Lung (tissue), 12 donors: ENCODE results near the gene FRS2. TPM values are rescaled to one million over a fixed set of nuclear protein-coding genes. Genes with fewer than 3 reads are reported as not detected.

ENCODE experiments used
- ATAC-seq: fragments of 200-7000 bp; cut with Tn5 transposase; one replicate; pipeline ENCODE4 v1.9.1; 2020; ENCODE audit warnings: moderate number of reproducible peaks; ENCODE audit not compliant: insufficient read depth, low FRiP score
- DNase-seq, 3 donors: peaks; one replicate each; pipeline ENCODE4 v3.0.0-alpha.2; 2013 to 2017
- H3K27ac ChIP-seq, 2 donors: one replicate each; pipeline ENCODE4 v1.5.1; 2013; ENCODE audit warnings: mild to moderate bottlenecking in 2 of 2, moderate library complexity in 2 of 2, control low read depth in 1 of 2, inconsistent platforms in 1 of 2, low read depth in 1 of 2, low read length in 1 of 2
- H3K27me3 ChIP-seq, 3 donors: one replicate each; pipeline ENCODE4 v1.5.1; 2013; ENCODE audit warnings: low read length in 2 of 3; ENCODE audit not compliant: control insufficient read depth in 3 of 3, insufficient read depth in 3 of 3
- H3K36me3 ChIP-seq, 4 donors: one replicate each; pipeline ENCODE4 v1.5.1; 2013; ENCODE audit warnings: low read length in 4 of 4, mild to moderate bottlenecking in 1 of 4, moderate library complexity in 1 of 4; ENCODE audit not compliant: control insufficient read depth in 4 of 4, insufficient read depth in 4 of 4
- H3K4me1 ChIP-seq, 5 donors: one replicate each; pipeline ENCODE4 v1.5.1; 2013; ENCODE audit warnings: low read length in 5 of 5, mild to moderate bottlenecking in 2 of 5, moderate library complexity in 1 of 5; ENCODE audit not compliant: control insufficient read depth in 5 of 5, insufficient read depth in 5 of 5
- H3K4me3 ChIP-seq: one replicate; pipeline ENCODE4 v1.5.1; 2013; ENCODE audit warnings: mild to moderate bottlenecking, control low read depth, moderate library complexity
- H3K9ac ChIP-seq, 2 donors: one replicate each; pipeline ENCODE4 v1.5.1; 2013; ENCODE audit warnings: low read length in 2 of 2, control low read depth in 1 of 2; ENCODE audit not compliant: insufficient read depth in 1 of 2
- H3K9me3 ChIP-seq, 4 donors: one replicate each; pipeline ENCODE4 v1.5.1; 2013; ENCODE audit warnings: low read length in 3 of 4, mild to moderate bottlenecking in 1 of 4, moderate library complexity in 1 of 4; ENCODE audit not compliant: control insufficient read depth in 4 of 4, insufficient read depth in 3 of 4
- CTCF ChIP-seq: IDR thresholded peaks from 2 replicates; pipeline ENCODE4 v1.5.1; 2012; ENCODE audit warnings: mild to moderate bottlenecking; ENCODE audit errors: control extremely low read depth, extremely low read depth
- WGBS, 2 donors: extraction: QIAGEN DNeasy Blood & Tissue Kit; methylation state at CpG; one replicate each; pipeline ENCODE4 v1.1.7; 2013; 5-methylcytosine and 5-hydroxymethylcytosine counted together
- polyA plus RNA-seq, 2 donors: library from polyadenylated mRNA; stranded (reverse); fragments of 200-250 nt; gene quantifications; one replicate each; pipeline ENCODE4 v1.2.1, GENCODE V29; 2013
- total RNA-seq, 2 donors: library from RNA; depleted of rRNA in 1 of 2; stranded (reverse); fragments of >200 nt in 1 of 2; gene quantifications; one replicate each; pipeline ENCODE4 v1.2.1, GENCODE V29; 2014 to 2021
- donor health status: control.
- donor health status: control.
- donor health status: Bipolar disorder and iron deficiency.
- donor health status: healthy.
- donor health status: DM: yes; HTN: yes; CAD: no.

The FRS2 gene
- total and polyA plus RNA-seq, 4 donors, result 4.7 to 66.7 (median 20.1) TPM

- H3K27ac ChIP-seq, result no peak overlapping the region
- H3K4me3 ChIP-seq, result no peak overlapping the region
- no peaks in the 10 kb centered on the region for H3K27me3 ChIP-seq
- no peaks in the 10 kb centered on the region for H3K9me3 ChIP-seq
- ATAC-seq (no peak), DNase-seq (no peak)
- peaks cover 3 to 62% (median 27%) of the 10 kb centered on the region in 5 donors for H3K4me1 ChIP-seq
- no peak overlapping the region for H3K9ac ChIP-seq
- TF ChIP-seq CTCF, result no peak
- 91 to 93% methylated on average over 1 of the region's 1 CpG for WGBS, 2 donors
- H3K36me3 ChIP-seq, result no peaks in the 10 kb centered on the region
These were observed 38.4 kb downstream of the FRS2 start for GRCh38 chr12:69508621-69509020.

- H3K4me1 ChIP-seq, result peaks cover 6 to 62% (median 31%) of the 10 kb centered on the region in 5 donors
- H3K9me3 ChIP-seq, result no peaks in the 10 kb centered on the region
- no peak for ATAC-seq
- DNase-seq, result peak in 1 of 3 donors; percentile 54
- TF ChIP-seq CTCF, result no peak
- peak overlapping the region in 1 of 2 donors; percentile 35 for H3K9ac ChIP-seq
- no peaks in the 10 kb centered on the region for H3K27me3 ChIP-seq
- WGBS, 2 donors, result 95 to 98% methylated on average over 1 of the region's 1 CpG
- H3K27ac ChIP-seq, result no peak overlapping the region
- no peak overlapping the region for H3K4me3 ChIP-seq
- no peaks in the 10 kb centered on the region for H3K36me3 ChIP-seq
These were observed 39.1 kb downstream of the FRS2 start for GRCh38 chr12:69509308-69509736.

GRCh38 chr12:69509904-69510827, 40.0 kb downstream of the FRS2 start:
- no peaks in the 10 kb centered on the region for H3K9me3 ChIP-seq
- H3K27ac ChIP-seq, result no peak overlapping the region
- no peak for TF ChIP-seq CTCF
- peaks cover 4 to 67% (median 29%) of the 10 kb centered on the region in 5 donors for H3K4me1 ChIP-seq
- 50 to 71% methylated on average over 5 of the region's 5 CpGs for WGBS, 2 donors
- no peaks in the 10 kb centered on the region for H3K36me3 ChIP-seq
- no peaks in the 10 kb centered on the region for H3K27me3 ChIP-seq
- H3K4me3 ChIP-seq, result no peak overlapping the region
- peak overlapping the region in 1 of 2 donors; percentile 50 for H3K9ac ChIP-seq
- DNase-seq (peak; percentile 68 to 94 (median 94)), ATAC-seq (no peak)
